ENCODE measurements around the gene TIPRL. TPM values are rescaled to one million over a fixed set of nuclear protein-coding genes. Genes with fewer than 3 reads are reported as not detected.
"Not testable (repeated sequence)": the region's sequence is repeated elsewhere in the genome, so short reads cannot be mapped to it uniquely, and the experiment has no call there.

The TIPRL gene
- polyA plus RNA-seq, 1 experiment = 17.2 TPM

DNA sequence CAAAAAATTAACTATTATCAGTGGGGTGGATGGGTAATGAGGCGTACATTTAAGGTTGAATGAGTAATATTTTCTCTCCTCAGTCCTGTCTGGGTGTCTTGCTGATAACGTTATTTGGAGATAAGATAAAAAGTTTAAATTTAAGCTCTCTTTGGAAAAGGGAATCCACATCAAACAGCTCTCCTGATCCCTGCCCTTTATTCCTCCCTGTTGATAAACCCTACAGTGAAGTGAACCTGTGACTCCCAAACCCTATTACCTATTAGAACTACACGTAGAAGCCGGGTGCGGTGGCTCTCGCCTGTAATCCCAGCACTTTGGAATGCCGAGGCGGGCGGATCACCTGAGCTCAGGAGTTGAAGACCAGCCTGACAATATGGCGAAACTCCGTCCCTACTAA, 32.1 kb upstream of the TIPRL start:
- TF ChIP-seq, protein P1, sequence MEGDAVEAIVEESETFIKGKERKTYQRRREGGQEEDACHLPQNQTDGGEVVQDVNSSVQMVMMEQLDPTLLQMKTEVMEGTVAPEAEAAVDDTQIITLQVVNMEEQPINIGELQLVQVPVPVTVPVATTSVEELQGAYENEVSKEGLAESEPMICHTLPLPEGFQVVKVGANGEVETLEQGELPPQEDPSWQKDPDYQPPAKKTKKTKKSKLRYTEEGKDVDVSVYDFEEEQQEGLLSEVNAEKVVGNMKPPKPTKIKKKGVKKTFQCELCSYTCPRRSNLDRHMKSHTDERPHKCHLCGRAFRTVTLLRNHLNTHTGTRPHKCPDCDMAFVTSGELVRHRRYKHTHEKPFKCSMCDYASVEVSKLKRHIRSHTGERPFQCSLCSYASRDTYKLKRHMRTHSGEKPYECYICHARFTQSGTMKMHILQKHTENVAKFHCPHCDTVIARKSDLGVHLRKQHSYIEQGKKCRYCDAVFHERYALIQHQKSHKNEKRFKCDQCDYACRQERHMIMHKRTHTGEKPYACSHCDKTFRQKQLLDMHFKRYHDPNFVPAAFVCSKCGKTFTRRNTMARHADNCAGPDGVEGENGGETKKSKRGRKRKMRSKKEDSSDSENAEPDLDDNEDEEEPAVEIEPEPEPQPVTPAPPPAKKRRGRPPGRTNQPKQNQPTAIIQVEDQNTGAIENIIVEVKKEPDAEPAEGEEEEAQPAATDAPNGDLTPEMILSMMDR (IDR thresholded peaks at IDR 0.05; ENCODE audit: insufficient read depth, low read depth, low read length) = no peak
- ChIA-PET POLR2A (no interaction called here), CTCF (interaction anchor here (0.7 to 2.1 kb wide), 7 partner anchors 11 to 155 kb away, joined by 3 to 9 read pairs (median 3); no protein-coding TSS in a partner anchor)
- DNase-seq (ENCODE audit: low read depth) = no peak
- no peaks in the 10 kb centered on the region for H3K36me3 ChIP-seq (ENCODE audit: control insufficient read depth, insufficient read depth, low read length)
- 0 out of 2 replicates have a peak, but pooled peaks cover 2% of the 10 kb centered on the region for H3K27me3 ChIP-seq (ENCODE audit: control insufficient read depth, insufficient read depth, low read length)
- H3K4me3 ChIP-seq (ENCODE audit: low read depth, low read length) = no peak overlapping the region

DNA sequence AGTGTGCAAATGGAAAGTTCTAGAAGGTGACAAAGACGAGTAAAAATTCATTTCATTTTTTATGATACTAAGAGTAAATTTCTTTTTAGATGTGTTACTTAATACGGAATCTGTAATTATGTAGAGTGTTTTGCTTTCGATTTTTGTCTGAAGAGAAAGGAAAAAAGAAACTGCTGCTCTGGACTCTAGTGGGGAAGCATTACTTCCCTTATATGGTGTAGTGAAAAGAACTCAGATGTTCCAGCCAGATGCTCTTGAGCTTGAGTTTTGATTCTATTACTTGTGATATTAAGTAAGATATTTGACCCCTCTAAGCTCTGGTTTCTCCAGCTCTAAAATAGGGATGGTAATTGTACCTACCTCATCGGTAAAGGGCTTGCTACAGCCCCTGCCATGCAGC, 29.8 kb upstream of the TIPRL start:
- TF ChIP-seq, protein P1 (IDR thresholded peaks at IDR 0.05; ENCODE audit: insufficient read depth, low read depth, low read length) = no peak
- no peak for DNase-seq (ENCODE audit: low read depth)

DNA sequence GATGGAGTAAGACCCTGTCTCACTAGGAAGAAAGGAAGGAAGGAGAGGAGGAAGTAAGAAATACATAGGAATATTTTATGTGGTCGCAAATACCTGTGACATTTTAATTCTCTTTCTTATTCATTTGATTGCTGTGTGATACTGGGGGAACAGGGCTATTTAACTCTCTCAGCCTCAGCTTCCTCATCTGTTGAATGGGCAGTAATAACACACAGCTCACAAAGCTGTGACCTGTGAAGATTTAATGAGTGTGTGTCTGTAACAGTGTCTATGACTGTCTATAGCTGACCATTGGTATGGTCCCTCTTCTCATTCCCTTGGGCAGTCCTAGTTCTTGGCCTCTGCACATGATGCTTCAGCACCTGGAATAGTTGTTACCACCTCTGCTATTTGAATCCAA, 28.5 kb upstream of the TIPRL start:
- POLR2A ChIA-PET = no interaction called here
- DNase-seq (ENCODE audit: low read depth) = no peak
- Histone ChIP-seq H3K36me3 (ENCODE audit: control insufficient read depth, insufficient read depth, low read length) (no peaks in the 10 kb centered on the region), H3K27me3 (ENCODE audit: control insufficient read depth, insufficient read depth, low read length) (no peaks in the 10 kb centered on the region), H3K4me3 (ENCODE audit: low read depth, low read length) (no peak overlapping the region)
- CTCF ChIA-PET = interaction anchor here (1.6 to 1.9 kb wide), 2 partner anchors 11 to 16 kb away, joined by 4 to 6 read pairs; no protein-coding TSS in a partner anchor
- TF ChIP-seq, protein P1 (IDR thresholded peaks at IDR 0.05; ENCODE audit: insufficient read depth, low read depth, low read length) = no peak

More for the DNA sequence above, 29.8 kb upstream of the TIPRL start:
- POLR2A ChIA-PET = no interaction called here
- no peaks in the 10 kb centered on the region for H3K27me3 ChIP-seq (ENCODE audit: control insufficient read depth, insufficient read depth, low read length)
- CTCF ChIA-PET = no interaction called here
- H3K4me3 ChIP-seq (ENCODE audit: low read depth, low read length) = no peak overlapping the region
- no peaks in the 10 kb centered on the region for H3K36me3 ChIP-seq (ENCODE audit: control insufficient read depth, insufficient read depth, low read length)

DNA sequence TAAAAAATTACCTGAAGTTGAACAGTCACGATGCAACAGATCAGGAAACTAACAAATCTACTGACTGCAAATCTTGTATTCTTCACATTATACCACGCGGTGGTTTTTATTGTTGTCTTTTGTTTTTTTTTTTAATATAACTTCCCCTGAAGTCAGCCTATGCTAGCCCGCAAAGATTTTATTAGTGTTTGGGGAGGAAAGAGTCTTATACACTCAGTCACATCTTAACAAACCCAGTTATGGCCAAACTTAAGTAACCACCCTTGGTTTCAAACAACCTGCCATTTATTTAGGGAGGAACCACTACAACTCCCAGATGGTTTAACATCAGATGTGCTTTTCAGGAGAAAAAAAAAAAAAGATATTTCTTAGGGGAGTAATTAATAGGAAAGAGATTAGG, 26.8 kb upstream of the TIPRL start:
- no peak overlapping the region for H3K4me3 ChIP-seq (ENCODE audit: low read depth, low read length)
- ChIA-PET POLR2A (no interaction called here), CTCF (interaction anchor here (1.6 kb wide), 1 partner anchor 9 kb away, joined by 4 read pairs; no protein-coding TSS in a partner anchor)
- DNase-seq (ENCODE audit: low read depth) = no peak
- H3K27me3 ChIP-seq (ENCODE audit: control insufficient read depth, insufficient read depth, low read length) = no peaks in the 10 kb centered on the region
- no peaks in the 10 kb centered on the region for H3K36me3 ChIP-seq (ENCODE audit: control insufficient read depth, insufficient read depth, low read length)
- TF ChIP-seq, protein P1 (IDR thresholded peaks at IDR 0.05; ENCODE audit: insufficient read depth, low read depth, low read length) = no peak

DNA sequence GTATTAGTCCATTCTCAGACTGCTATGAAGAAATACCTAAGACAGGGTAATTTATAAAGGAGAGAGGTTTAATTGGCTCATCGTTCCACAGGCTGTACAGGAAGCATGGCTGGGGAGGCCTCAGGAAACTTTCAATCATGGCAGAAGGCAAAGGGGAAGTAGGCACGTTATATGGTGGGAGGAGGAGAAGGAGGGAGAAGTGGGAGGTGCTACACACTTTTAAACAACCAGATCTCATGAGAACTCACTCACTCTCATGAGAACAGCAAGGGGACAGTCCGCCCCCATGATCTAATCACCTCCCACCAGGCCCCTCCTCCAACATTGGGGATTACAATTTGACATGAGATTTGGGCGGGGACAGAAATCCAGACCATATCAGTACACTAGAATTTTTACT, 24.1 kb upstream of the TIPRL start:
- CTCF ChIA-PET = interaction anchor here (0.6 to 1.0 kb wide), 2 partner anchors 16 to 27 kb away, joined by 3 read pairs; no protein-coding TSS in a partner anchor
- POLR2A ChIA-PET; H3K27me3 ChIP-seq (ENCODE audit: control insufficient read depth, insufficient read depth, low read length); H3K4me3 ChIP-seq (ENCODE audit: low read depth, low read length); H3K36me3 ChIP-seq (ENCODE audit: control insufficient read depth, insufficient read depth, low read length); DNase-seq (ENCODE audit: low read depth): not testable (repeated sequence)

DNA sequence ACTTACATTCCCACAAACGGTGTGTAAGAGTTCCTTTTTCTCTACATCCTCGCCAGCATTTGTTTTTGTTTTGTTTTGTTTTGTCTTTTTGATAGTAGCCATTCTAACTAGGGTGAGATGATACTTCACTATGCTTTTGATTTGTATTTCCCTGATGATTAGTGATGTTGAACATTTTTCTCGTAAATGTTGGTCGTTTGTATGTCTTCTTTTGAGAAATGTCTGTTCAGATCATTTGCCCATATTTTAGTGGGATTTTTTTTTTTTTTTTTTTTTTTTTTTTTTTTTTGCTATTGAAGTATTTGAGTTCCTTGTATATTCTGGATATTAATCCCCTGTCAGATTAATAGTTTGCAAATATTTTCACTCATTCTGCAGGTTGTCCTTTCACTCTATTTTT, 22.9 kb upstream of the TIPRL start:
- Histone ChIP-seq H3K4me3 (ENCODE audit: low read depth, low read length) (no peak overlapping the region), H3K27me3 (ENCODE audit: control insufficient read depth, insufficient read depth, low read length) (no peaks in the 10 kb centered on the region), H3K36me3 (ENCODE audit: control insufficient read depth, insufficient read depth, low read length) (no peaks in the 10 kb centered on the region)
- CTCF ChIA-PET = no interaction called here
- no peak for DNase-seq (ENCODE audit: low read depth)
- POLR2A ChIA-PET = no interaction called here
- TF ChIP-seq, protein P1 (IDR thresholded peaks at IDR 0.05; ENCODE audit: insufficient read depth, low read depth, low read length) = no peak
